NT2/D1 (cell line): ENCODE data around the gene FBXO28.

Experiments
- SUZ12 ChIP-seq: IDR thresholded peaks from 2 replicates; pipeline ENCODE4 v1.6.1; 2011; ENCODE audit not compliant: insufficient read length, insufficient read depth; ENCODE audit errors: extremely low read depth
- YY1 ChIP-seq: IDR thresholded peaks from 2 replicates; pipeline ENCODE4 v1.6.1; 2011; ENCODE audit not compliant: insufficient read length, insufficient read depth
- ZNF274 ChIP-seq: IDR thresholded peaks from 2 replicates; pipeline ENCODE4 v1.6.1; 2011; ENCODE audit warnings: mild to moderate bottlenecking, low read depth, low read length

DNA sequence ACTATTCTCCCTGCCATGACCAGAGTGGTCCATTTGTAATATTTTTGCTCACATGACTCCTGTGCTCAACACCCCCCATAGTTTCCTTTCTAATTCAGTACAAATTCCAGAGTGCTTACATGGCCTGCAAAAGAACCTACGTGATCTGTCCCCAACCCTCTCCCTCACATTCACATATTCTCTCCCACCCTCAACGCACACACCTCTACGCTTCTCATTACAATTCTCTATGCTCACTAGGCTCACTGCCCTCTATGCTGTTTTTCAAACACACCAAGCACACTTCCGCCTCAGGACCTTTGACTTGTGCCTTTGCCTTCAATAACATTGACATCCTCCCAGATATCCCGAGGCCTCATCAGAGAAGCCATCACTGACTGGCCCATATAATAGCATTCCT lies 23.8 kb upstream of the FBXO28 start:
- TF ChIP-seq ZNF274 (no peak), SUZ12 (no peak), YY1 (no peak)
